HG02852 (cell line): ENCODE results near the gene PANX3.
A peak's percentile ranks its signal among the peaks of the same experiment; 100 is the strongest.

Experiments used
- ATAC-seq: cut with Tn5 transposase; IDR thresholded peaks from one replicate; pipeline ENCODE4 v1.9.1; 2021; ENCODE audit warnings: mild to moderate bottlenecking, moderate library complexity; ENCODE audit not compliant: unreplicated experiment

Gene PANX3

GRCh38 chr11:124656774-124657630, 45.8 kb downstream of the PANX3 start:
- no peak for ATAC-seq

- no peak for ATAC-seq
These were observed 46.7 kb downstream of the PANX3 start for GRCh38 chr11:124657904-124658303.

GRCh38 chr11:124658501-124658900, 47.3 kb downstream of the PANX3 start:
- ATAC-seq, result no peak

GRCh38 chr11:124658986-124659385, 47.8 kb downstream of the PANX3 start:
- ATAC-seq, result no peak

DNA sequence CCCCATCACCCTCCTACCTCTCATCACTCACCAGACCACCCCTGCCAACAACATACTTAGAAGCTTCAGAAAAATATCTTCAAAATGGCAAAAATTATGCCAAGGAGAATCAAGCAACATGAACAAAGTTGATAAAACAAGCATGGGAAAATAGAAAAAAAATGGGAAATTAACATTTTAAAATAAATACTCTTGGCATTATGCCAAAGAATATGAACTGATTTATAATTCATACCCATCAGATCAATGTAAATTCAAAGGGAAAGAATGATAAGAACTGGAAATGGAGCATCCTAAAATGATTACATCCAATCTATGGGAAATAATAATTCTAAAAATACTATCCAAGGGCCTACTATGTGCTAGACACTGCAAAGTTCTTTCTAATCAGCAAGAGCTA, 50.3 kb downstream of the PANX3 start:
- ATAC-seq, result no peak

DNA sequence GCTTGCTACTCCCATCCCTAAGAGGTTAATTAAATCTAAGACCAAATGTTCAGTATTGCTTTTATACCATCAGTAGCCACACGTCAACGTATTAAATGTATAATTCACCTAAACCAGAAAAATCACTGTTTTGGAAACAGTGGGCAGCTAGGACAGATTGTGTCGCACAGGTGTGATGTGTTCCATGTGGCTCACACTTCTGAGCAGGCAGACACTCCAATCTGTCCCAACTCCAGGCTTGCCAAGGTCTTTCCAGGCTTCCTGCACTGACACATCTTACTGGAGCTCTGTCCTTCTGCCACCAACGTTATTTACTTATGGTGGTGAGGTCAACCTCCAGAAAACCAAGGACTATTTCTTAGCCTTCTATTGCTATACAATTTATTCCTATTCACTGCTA, 50.9 kb downstream of the PANX3 start:
- ATAC-seq, result no peak

DNA sequence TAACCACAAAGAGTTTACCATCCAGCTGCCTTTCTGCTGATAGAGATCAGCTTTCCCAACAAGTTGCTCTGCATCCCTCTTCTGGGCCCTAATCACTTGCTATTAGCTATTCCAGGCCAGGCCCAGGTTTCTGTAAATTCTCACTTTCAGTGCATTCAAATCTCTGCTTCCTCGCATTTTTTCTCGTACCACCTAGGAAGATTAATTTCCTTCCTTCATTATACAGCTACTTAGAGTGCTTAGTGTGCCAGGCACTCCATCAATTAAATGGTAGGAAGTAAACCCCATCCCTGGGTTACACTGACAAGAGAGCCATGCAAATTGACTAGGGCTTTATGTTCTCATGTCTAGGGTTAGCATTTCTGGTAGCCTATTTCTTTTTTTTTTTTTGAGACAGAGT, 52.6 kb downstream of the PANX3 start:
- ATAC-seq, result no peak

DNA sequence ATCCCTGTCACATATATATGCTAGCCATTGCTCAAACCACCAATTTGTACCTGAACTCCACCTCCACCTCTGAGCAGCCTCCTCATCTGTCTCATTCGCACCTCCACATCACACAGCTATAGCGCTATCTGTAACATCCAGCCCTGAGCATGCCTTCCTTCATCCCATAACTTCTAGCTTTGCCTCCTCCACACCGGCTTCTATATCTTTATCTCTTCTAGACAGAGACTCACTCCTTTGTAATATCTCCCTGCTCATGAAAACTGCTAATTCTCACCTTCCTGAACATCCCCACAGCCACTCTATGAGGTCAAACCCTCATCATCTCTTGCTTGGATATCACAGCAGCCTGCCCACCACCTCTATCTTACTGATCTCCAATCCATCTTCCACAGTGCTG, 56.4 kb downstream of the PANX3 start:
- no peak for ATAC-seq

- ATAC-seq, result peak; percentile 28
These were observed 58.0 kb downstream of the PANX3 start for GRCh38 chr11:124669193-124669592.
